CD4-positive, alpha-beta T cell treated with Interleukin-6 for 4 hours (primary cell): Measurements from ENCODE around the gene CD244.
"Not testable (repeated sequence)": the region's sequence is repeated elsewhere in the genome, so short reads cannot be mapped to it uniquely, and the experiment has no call there.

ENCODE experiments used
- DNase-seq: peaks from one replicate; pipeline ENCODE4 v3.0.0-alpha.2; 2020; ENCODE audit warnings: mixed read lengths

Gene CD244

GRCh38 chr1:160877221-160877620 is 14.5 kb upstream of the CD244 start:
- DNase-seq, result peak; percentile 26

GRCh38 chr1:160876311-160876710 is 13.6 kb upstream of the CD244 start:
- no peak for DNase-seq

- DNase-seq, result not testable (repeated sequence)
These were observed 12.9 kb upstream of the CD244 start for GRCh38 chr1:160875591-160875990.

- DNase-seq, result no peak
These were observed 12.2 kb upstream of the CD244 start for GRCh38 chr1:160874935-160875334.

- DNase-seq, result no peak
These were observed 5.5 kb upstream of the CD244 start for GRCh38 chr1:160868141-160868540.

GRCh38 chr1:160867651-160868050 is 5.0 kb upstream of the CD244 start:
- DNase-seq, result not testable (repeated sequence)

GRCh38 chr1:160866695-160867260 is 4.1 kb upstream of the CD244 start:
- DNase-seq, result no peak

- no peak for DNase-seq
These were observed 3.5 kb upstream of the CD244 start for GRCh38 chr1:160866001-160866694.

- no peak for DNase-seq
These were observed 2.6 kb upstream of the CD244 start for GRCh38 chr1:160865337-160865736.

GRCh38 chr1:160864173-160864572 is 1.5 kb upstream of the CD244 start:
- no peak for DNase-seq

- no peak for DNase-seq
These were observed 1.1 kb upstream of the CD244 start for GRCh38 chr1:160863774-160864131.

- DNase-seq, result no peak
These were observed 530 bp upstream of the CD244 start for GRCh38 chr1:160863061-160863773.

GRCh38 chr1:160860840-160861505 is 1.7 kb downstream of the CD244 start:
- DNase-seq, result no peak

GRCh38 chr1:160859166-160859565 is 3.5 kb downstream of the CD244 start:
- no peak for DNase-seq

GRCh38 chr1:160858507-160858906 is 4.2 kb downstream of the CD244 start:
- no peak for DNase-seq

- no peak for DNase-seq
These were observed 4.6 kb downstream of the CD244 start for GRCh38 chr1:160858097-160858496.

- DNase-seq, result peak; percentile 27
These were observed 7.3 kb downstream of the CD244 start for GRCh38 chr1:160855181-160855981.

- no peak for DNase-seq
These were observed 8.9 kb downstream of the CD244 start for GRCh38 chr1:160853754-160854153.

GRCh38 chr1:160853014-160853413 is 9.7 kb downstream of the CD244 start:
- no peak for DNase-seq

GRCh38 chr1:160850993-160851392 is 11.7 kb downstream of the CD244 start:
- no peak for DNase-seq

- DNase-seq, result no peak
These were observed 12.1 kb downstream of the CD244 start for GRCh38 chr1:160850541-160850940.

- DNase-seq, result no peak
These were observed 16.4 kb downstream of the CD244 start for GRCh38 chr1:160846281-160846680.
